Measurements from ENCODE around the gene PTPRN2. TPM values are rescaled to one million over a fixed set of nuclear protein-coding genes. Genes with fewer than 3 reads are reported as not detected.
A peak's percentile ranks its signal among the peaks of the same experiment; 100 is the strongest.

PTPRN2 gene
- polyA plus RNA-seq, 1 of the 3 experiments (the other 2 are of a cell fraction) = 4.0 TPM

GRCh38 chr7:158536871-158537515 is 50.6 kb downstream of the PTPRN2 start (continued):
- no peak for TF ChIP-seq JUND (IDR thresholded peaks at IDR 0.05)

DNA sequence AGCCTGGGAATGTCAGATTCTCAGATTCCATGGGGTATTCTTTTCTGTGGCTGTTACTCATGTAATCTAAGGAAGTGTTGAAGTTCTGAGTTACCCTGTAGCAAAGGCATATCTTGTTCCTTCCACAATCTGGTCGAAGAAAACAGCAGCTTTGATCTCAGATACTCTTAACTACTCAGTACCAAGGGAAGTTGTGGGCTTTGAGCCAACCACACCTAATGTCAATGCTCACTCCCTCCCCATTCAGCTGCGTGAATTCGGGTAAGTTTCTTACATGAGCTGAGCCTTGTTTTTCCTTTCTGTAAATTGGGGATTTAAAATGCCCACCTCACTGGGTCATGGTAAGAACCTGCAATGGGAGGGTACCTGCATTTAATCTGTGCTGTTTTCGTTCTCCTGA is 52.5 kb downstream of the PTPRN2 start:
- H3K27me3 ChIP-seq (ENCODE audit: insufficient read depth) = no peaks in the 10 kb centered on the region
- no peak overlapping the region for H3K9ac ChIP-seq
- no peak overlapping the region for H2AFZ ChIP-seq (ENCODE audit: low read depth)
- CTCF ChIA-PET = no interaction called here
- no peaks in the 10 kb centered on the region for H3K9me3 ChIP-seq
- no peaks in the 10 kb centered on the region for H3F3A ChIP-seq (replicated peaks; ENCODE audit: insufficient read depth)
- TF ChIP-seq, protein P1, sequence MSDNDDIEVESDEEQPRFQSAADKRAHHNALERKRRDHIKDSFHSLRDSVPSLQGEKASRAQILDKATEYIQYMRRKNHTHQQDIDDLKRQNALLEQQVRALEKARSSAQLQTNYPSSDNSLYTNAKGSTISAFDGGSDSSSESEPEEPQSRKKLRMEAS (IDR thresholded peaks at IDR 0.05; ENCODE audit: low read depth) = no peak
- TF ChIP-seq RFX5 (IDR thresholded peaks at IDR 0.05; ENCODE audit: low read length) (no peak), RXRA (IDR thresholded peaks at IDR 0.05; ENCODE audit: borderline replicate concordance, low read depth) (no peak), TEAD4 (IDR thresholded peaks at IDR 0.05; ENCODE audit: borderline replicate concordance, insufficient read depth) (no peak), ELF1 (IDR thresholded peaks at IDR 0.05) (no peak), FOXM1 (IDR thresholded peaks at IDR 0.05; ENCODE audit: low read depth) (no peak), SMC3 (IDR thresholded peaks at IDR 0.05; ENCODE audit: low read depth, low read length) (no peak), USF1 (IDR thresholded peaks at IDR 0.05; ENCODE audit: borderline replicate concordance, low read depth) (no peak), SIN3A (IDR thresholded peaks at IDR 0.05; ENCODE audit: borderline replicate concordance, low read depth, low read length) (no peak), NFIC (IDR thresholded peaks at IDR 0.05; ENCODE audit: borderline replicate concordance) (no peak)
- H3K9me2 ChIP-seq = no peaks in the 10 kb centered on the region
- H4K20me1 ChIP-seq (ENCODE audit: insufficient read depth) = no peaks in the 10 kb centered on the region
- POLR2A ChIA-PET = no interaction called here
- H3K4me2 ChIP-seq = no peak overlapping the region
- no peak for DNase-seq
- peak overlapping the region in 1 of 2 experiments; percentile 45; a peak in 1 of 4 replicates for H3K27ac ChIP-seq (ENCODE audit: low read depth in 2 of 2, low read length in 1 of 2)
- 30% methylated on average over 4 of the region's 4 CpGs for WGBS (ENCODE audit: low lambda C conversion rate)
- H3K79me2 ChIP-seq (ENCODE audit: insufficient read depth) = no peaks in the 10 kb centered on the region
- no peaks in the 10 kb centered on the region for H3K36me3 ChIP-seq (replicated peaks in 1 of 2; ENCODE audit: control insufficient read depth in 1 of 2, insufficient read depth in 2 of 2, low read length in 1 of 2)
- no peak overlapping the region for H3K4me3 ChIP-seq (ENCODE audit: low read depth in 2 of 2, low read length in 1 of 2)
- H3K4me1 ChIP-seq (ENCODE audit: control insufficient read depth in 1 of 2, insufficient read depth in 2 of 2, low read depth in 1 of 2, low read length in 1 of 2) = peaks cover 0 to 24% of the 10 kb centered on the region in 2 experiments; a peak in 1 of 4 replicates

DNA sequence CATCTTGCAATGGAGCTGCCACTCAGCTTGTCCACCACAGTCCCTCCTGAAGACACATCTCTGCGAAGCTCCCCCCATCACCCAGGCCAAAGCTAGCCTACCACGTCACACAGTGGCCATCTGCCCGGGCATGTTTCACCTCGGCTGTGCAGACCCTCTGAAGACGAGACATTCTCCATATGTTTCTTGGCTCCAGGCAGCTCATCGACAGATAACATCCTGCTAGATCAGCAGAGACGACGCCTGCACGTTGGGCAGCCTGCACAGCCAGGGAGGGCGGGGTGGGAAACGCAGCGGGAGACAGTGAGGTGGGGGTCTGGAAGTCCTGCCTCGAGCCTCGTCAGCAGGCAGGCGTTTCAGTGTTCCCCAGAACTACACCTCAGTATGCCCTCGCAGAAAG is 53.0 kb downstream of the PTPRN2 start:
- WGBS (ENCODE audit: low lambda C conversion rate) = 26% methylated on average over 16 of the region's 16 CpGs
- Histone ChIP-seq H2AFZ (ENCODE audit: low read depth) (no peak overlapping the region), H3K79me2 (ENCODE audit: insufficient read depth) (no peaks in the 10 kb centered on the region), H3K36me3 (replicated peaks in 1 of 2; ENCODE audit: control insufficient read depth in 1 of 2, insufficient read depth in 2 of 2, low read length in 1 of 2) (no peaks in the 10 kb centered on the region), H3K4me3 (ENCODE audit: low read depth in 2 of 2, low read length in 1 of 2) (no peak overlapping the region), H3K4me2 (no peak overlapping the region), H4K20me1 (ENCODE audit: insufficient read depth) (no peaks in the 10 kb centered on the region), H3K9me2 (no peaks in the 10 kb centered on the region), H3K27ac (ENCODE audit: low read depth in 2 of 2, low read length in 1 of 2) (peak overlapping the region in 1 of 2 experiments; percentile 50; a peak in 1 of 4 replicates), H3K9ac (no peak overlapping the region), H3K4me1 (ENCODE audit: control insufficient read depth in 1 of 2, insufficient read depth in 2 of 2, low read depth in 1 of 2, low read length in 1 of 2) (peaks cover 0 to 27% of the 10 kb centered on the region in 2 experiments; a peak in 1 of 4 replicates), H3K9me3 (no peaks in the 10 kb centered on the region), H3K27me3 (ENCODE audit: insufficient read depth) (no peaks in the 10 kb centered on the region), H3F3A (replicated peaks; ENCODE audit: insufficient read depth) (no peaks in the 10 kb centered on the region)
- ChIA-PET CTCF (no interaction called here), POLR2A (no interaction called here)
- peak; percentile 80 for DNase-seq
- no peak for TF ChIP-seq EZH2phosphoT487 (IDR thresholded peaks at IDR 0.05; ENCODE audit: borderline replicate concordance, low read depth)
- TF ChIP-seq RXRA (IDR thresholded peaks at IDR 0.05; ENCODE audit: borderline replicate concordance, low read depth) = no peak
- no peak for TF ChIP-seq SIN3A (IDR thresholded peaks at IDR 0.05; ENCODE audit: borderline replicate concordance, low read depth, low read length)
- no peak for TF ChIP-seq ELF1 (IDR thresholded peaks at IDR 0.05)
- no peak for TF ChIP-seq TAF1 (IDR thresholded peaks at IDR 0.05; ENCODE audit: borderline replicate concordance, low read depth, low read length)
- no peak for TF ChIP-seq RAD21 (IDR thresholded peaks at IDR 0.05; ENCODE audit: low read length)
- TF ChIP-seq POLR2AphosphoS5 (IDR thresholded peaks at IDR 0.05; ENCODE audit: low read depth, low read length) = no peak
- no peak for TF ChIP-seq CHD2 (IDR thresholded peaks at IDR 0.05; ENCODE audit: low read length, partially characterized antibody)
- TF ChIP-seq GATA2 (CRISPR knock-in tag; IDR thresholded peaks at IDR 0.05) = peak; percentile 79
- TF ChIP-seq, protein P1 (IDR thresholded peaks at IDR 0.05; ENCODE audit: low read depth) = no peak
- TF ChIP-seq MXI1 (IDR thresholded peaks at IDR 0.05; ENCODE audit: low read depth, low read length) = no peak
- no peak for TF ChIP-seq GABPA (IDR thresholded peaks at IDR 0.05; ENCODE audit: low read depth)
- TF ChIP-seq IRF3 (IDR thresholded peaks at IDR 0.05; ENCODE audit: low read depth, low read length) = no peak
- TF ChIP-seq FOXJ3 (CRISPR knock-in tag; IDR thresholded peaks at IDR 0.05) = peak; percentile 47; the same call in 1 of the 2 replicates
- no peak for TF ChIP-seq USF2 (IDR thresholded peaks at IDR 0.05; ENCODE audit: borderline replicate concordance, low read depth, low read length)
